NCI-H82 treated with DMSO at 0.1 percent for 48 hours (cell line): ENCODE data around the gene NEK4.
A peak's percentile ranks its signal among the peaks of the same experiment; 100 is the strongest.
"Not testable (repeated sequence)": the region's sequence is repeated elsewhere in the genome, so short reads cannot be mapped to it uniquely, and the experiment has no call there.

Experiments
- DNase-seq: peaks from one replicate; lab custom pipeline; 2025; ENCODE audit not compliant: unreplicated experiment; lab: John Stamatoyannopoulos, UW

Gene NEK4

GRCh38 chr3:52779837-52780585 lies 9.3 kb upstream of the NEK4 start:
- DNase-seq, result no peak

- no peak for DNase-seq
Observed at GRCh38 chr3:52779011-52779836, 8.5 kb upstream of the NEK4 start.

GRCh38 chr3:52777959-52778805 lies 7.4 kb upstream of the NEK4 start:
- DNase-seq, result no peak

GRCh38 chr3:52777127-52777958 lies 6.6 kb upstream of the NEK4 start, which contains the start of gene ITIH1:
Gene ITIH1, plus strand, starts transcription at chr3:52777599. Its CDS starts 17 bp downstream, at chr3:52777616.
- no peak for DNase-seq

GRCh38 chr3:52776486-52776885 lies 5.7 kb upstream of the NEK4 start:
- not testable (repeated sequence) for DNase-seq

GRCh38 chr3:52775877-52776276 lies 5.1 kb upstream of the NEK4 start:
- no peak for DNase-seq

GRCh38 chr3:52774901-52775864 lies 4.4 kb upstream of the NEK4 start:
- no peak for DNase-seq

- DNase-seq, result no peak
Observed at GRCh38 chr3:52774066-52774713, 3.5 kb upstream of the NEK4 start.

GRCh38 chr3:52773361-52774065 lies 2.8 kb upstream of the NEK4 start:
- DNase-seq, result no peak

GRCh38 chr3:52771702-52772101 lies 962 bp upstream of the NEK4 start:
- DNase-seq, result no peak

- DNase-seq, result peak; percentile 20
Observed at GRCh38 chr3:52771334-52771681, 568 bp upstream of the NEK4 start.

GRCh38 chr3:52769786-52770455 lies 819 bp downstream of the NEK4 start:
- DNase-seq, result no peak

GRCh38 chr3:52763466-52763865 lies 7.3 kb downstream of the NEK4 start:
- no peak for DNase-seq

GRCh38 chr3:52756141-52756540 lies 14.6 kb downstream of the NEK4 start:
- no peak for DNase-seq

- no peak for DNase-seq
Observed at GRCh38 chr3:52754373-52754772, 16.4 kb downstream of the NEK4 start.

GRCh38 chr3:52752045-52752660 lies 18.6 kb downstream of the NEK4 start:
- DNase-seq, result no peak

- no peak for DNase-seq
Observed at GRCh38 chr3:52743721-52744120, 27.0 kb downstream of the NEK4 start.
